Measurements from ENCODE around the gene NLRP6.

DNA sequence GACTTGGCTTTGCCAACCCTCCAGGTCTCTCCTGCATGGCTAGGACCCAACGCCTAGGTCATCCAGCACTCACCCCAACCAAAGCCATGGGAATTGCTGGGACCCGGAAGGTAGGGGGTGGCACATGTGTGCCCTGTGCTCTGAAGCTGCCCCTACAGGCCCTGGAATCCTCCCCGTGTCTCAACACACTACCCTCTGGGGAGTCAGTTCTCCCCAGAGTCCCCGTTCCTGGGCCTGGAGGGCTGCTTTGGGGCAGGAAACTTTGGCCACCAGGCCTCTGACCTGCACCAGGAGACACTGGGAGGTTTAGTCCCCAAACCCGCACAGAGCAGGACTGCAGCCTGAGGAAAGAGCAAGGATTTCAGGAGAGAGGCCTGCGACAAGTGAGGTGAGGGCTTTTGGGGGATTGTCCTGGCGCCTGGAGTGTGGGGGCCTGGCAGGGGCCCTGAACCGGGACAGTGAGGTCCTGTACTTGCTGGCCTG is 35.1 kb downstream of the NLRP6 start:
- TF ChIP-seq CTCF (IDR thresholded peaks at IDR 0.05) = no peak
- no peak for TF ChIP-seq POLR2A (IDR thresholded peaks at IDR 0.05)
